Activated gamma-delta T cell treated with anti-CD3 and anti-CD28 coated beads, Interleukin-2, amount 50 U/mL, for 16 hours (primary cell): Measurements from ENCODE around the gene CD33.

Source experiments
- DNase-seq: peaks from one replicate; pipeline ENCODE4 v3.0.0-alpha.2; 2020; ENCODE audit warnings: low read depth

CD33 gene

GRCh38 chr19:51258165-51259160 lies 33.6 kb downstream of the CD33 start:
- no peak for DNase-seq

GRCh38 chr19:51259348-51260245 lies 34.7 kb downstream of the CD33 start:
- peak; percentile 13 for DNase-seq

GRCh38 chr19:51263808-51264207 lies 38.9 kb downstream of the CD33 start:
- no peak for DNase-seq

- DNase-seq, result no peak
Measured at GRCh38 chr19:51271067-51271466, 46.2 kb downstream of the CD33 start.

- DNase-seq, result peak; percentile 5
Measured at GRCh38 chr19:51272183-51272810, 47.4 kb downstream of the CD33 start.

GRCh38 chr19:51274049-51274770 lies 49.3 kb downstream of the CD33 start:
- DNase-seq, result no peak

GRCh38 chr19:51277112-51277511 lies 52.2 kb downstream of the CD33 start:
- DNase-seq, result no peak

- DNase-seq, result no peak
Measured at GRCh38 chr19:51282335-51282734, 57.5 kb downstream of the CD33 start.

- no peak for DNase-seq
Measured at GRCh38 chr19:51285682-51286081, 60.8 kb downstream of the CD33 start.
